Subcutaneous abdominal adipose tissue (tissue), 5 donors: Measurements from ENCODE around the gene SECISBP2L.

Source experiments
- H3K27ac ChIP-seq: one replicate; pipeline ENCODE4 v1.7.0; 2013; ENCODE audit warnings: low read depth, mild to moderate bottlenecking, inconsistent platforms, low read length, moderate library complexity
- H3K27me3 ChIP-seq, 5 donors: one replicate each; pipeline ENCODE4 v1.7.0; 2013; ENCODE audit warnings: low read length in 5 of 5, inconsistent platforms in 1 of 5; ENCODE audit not compliant: control insufficient read depth in 5 of 5, insufficient read depth in 4 of 5
- H3K36me3 ChIP-seq, 5 donors: one replicate each; pipeline ENCODE4 v1.7.0; 2013; ENCODE audit warnings: low read length in 5 of 5; ENCODE audit not compliant: control insufficient read depth in 5 of 5, insufficient read depth in 5 of 5
- H3K4me1 ChIP-seq, 5 donors: one replicate each; pipeline ENCODE4 v1.7.0; 2013; ENCODE audit warnings: low read length in 5 of 5, mild to moderate bottlenecking in 3 of 5, moderate library complexity in 1 of 5; ENCODE audit not compliant: control insufficient read depth in 5 of 5, insufficient read depth in 5 of 5
- H3K4me3 ChIP-seq, 5 donors: one replicate each; pipeline ENCODE4 v1.7.0; 2013; ENCODE audit warnings: low read length in 5 of 5, low read depth in 1 of 5
- H3K9ac ChIP-seq, 5 donors: one replicate each; pipeline ENCODE4 v1.7.0; 2013; ENCODE audit warnings: low read length in 5 of 5, mild to moderate bottlenecking in 4 of 5, moderate library complexity in 3 of 5
- H3K9me3 ChIP-seq, 5 donors: one replicate each; pipeline ENCODE4 v1.7.0; 2013; ENCODE audit warnings: low read length in 5 of 5; ENCODE audit not compliant: control insufficient read depth in 5 of 5
- donor health status: healthy.
- donor health status: healthy.
- donor health status: healthy.
- donor health status: healthy.
- donor health status: healthy.

SECISBP2L gene

DNA sequence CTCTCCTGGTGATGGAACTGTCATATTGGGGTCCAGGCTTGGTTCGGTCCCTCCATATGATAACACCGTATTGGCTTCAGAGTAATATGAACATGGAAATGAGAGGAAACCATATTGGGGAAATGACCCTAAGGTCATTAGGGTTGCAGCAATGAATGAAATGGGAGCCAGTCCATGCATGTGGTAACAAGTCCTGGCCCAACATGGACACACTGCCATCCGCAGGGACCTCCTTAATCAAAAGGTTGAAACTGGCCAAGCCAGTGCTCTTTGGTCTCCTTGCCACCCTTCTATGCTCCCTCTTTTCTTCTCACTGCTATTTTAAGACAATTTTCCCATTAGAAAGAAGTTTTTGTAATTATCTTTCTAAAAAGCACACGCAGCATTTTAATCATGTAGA is 90.9 kb downstream of the SECISBP2L start:
- H3K9ac ChIP-seq, result no peak overlapping the region
- H3K9me3 ChIP-seq, result no peaks in the 10 kb centered on the region
- no peak overlapping the region for H3K4me3 ChIP-seq
- H3K4me1 ChIP-seq, result peaks cover 0 to 13% (median 0%) of the 10 kb centered on the region in 5 donors
- H3K27me3 ChIP-seq, result peaks cover 0 to 2% (median 0%) of the 10 kb centered on the region in 5 donors
- no peaks in the 10 kb centered on the region for H3K36me3 ChIP-seq
- H3K27ac ChIP-seq, result no peak overlapping the region

DNA sequence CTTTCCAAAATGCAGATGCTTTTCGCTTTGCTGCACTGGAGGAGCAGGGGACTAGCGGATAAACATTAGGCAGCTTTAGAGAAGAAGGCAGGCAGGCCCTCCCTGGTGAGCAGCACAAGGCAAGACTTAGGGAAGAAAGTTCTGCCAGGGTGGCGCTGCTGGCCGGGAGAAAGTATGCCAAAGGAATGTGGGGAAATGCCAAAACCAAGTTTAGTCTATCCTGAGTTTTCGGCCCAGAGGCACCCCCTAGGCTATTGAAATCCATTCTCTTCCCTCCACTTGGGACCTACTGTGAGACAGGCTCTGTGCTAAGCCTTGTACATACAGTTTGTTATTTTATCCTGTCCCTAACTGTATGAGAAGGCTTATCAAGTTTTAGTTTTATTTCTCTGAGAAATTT is 91.7 kb downstream of the SECISBP2L start:
- Histone ChIP-seq H3K4me3 (no peak overlapping the region), H3K27ac (no peak overlapping the region), H3K27me3 (peaks cover 0 to 2% (median 0%) of the 10 kb centered on the region in 5 donors), H3K36me3 (no peaks in the 10 kb centered on the region), H3K9ac (no peak overlapping the region), H3K4me1 (peaks cover 0 to 13% (median 0%) of the 10 kb centered on the region in 5 donors), H3K9me3 (no peaks in the 10 kb centered on the region)

DNA sequence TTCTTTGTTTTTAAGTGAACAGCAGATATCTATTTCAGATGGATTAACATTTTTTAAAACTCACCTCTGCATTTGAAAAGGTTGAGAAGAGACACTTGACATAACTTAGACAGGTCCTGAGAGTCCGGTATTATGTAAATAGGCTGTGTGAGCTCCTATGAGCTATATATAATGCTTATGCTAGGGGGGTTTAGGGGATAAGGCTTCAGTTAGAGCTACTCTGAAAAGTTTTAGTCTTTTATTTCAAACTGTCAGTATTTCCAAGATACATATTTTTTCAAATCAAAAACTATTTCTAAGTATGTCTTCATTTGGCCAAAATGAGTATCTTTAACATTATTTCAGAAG is 99.4 kb downstream of the SECISBP2L start:
- H3K4me3 ChIP-seq, result no peak overlapping the region

DNA sequence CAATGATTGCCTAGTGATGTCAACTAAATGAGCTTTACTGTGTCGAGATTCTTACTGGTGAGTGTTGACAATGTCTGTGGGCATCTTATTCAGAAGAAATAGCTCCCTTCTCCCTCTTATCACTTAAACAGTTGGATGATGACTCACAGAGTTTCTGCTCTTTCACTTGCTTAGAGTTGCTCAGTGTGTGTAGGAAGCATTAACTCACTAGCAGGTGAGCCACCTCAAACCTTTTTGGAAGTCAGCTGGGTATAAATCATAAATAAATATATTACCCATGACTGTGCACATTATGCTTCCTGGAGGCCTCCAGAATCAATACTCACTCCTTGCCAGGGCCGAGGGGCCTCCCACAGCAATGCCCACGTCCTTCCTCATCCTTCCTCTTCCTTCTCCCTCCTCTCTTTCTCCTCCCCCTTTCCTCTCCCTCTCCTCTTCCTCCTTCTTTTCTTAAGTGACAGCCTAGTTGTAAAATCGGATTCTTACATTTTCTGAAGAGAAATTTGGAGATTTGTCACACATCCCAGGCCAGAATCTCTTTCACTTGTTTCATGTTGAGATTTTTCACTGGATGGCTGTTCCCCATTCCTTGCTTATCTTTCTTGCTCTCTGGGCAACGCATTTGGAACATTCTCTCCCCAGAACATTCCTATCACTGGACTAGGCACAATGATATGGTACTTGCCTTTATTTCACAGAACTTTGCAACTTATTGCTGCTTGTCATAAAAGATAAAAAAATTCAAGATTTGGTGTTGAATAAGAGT is 100.0 kb downstream of the SECISBP2L start:
- H3K27me3 ChIP-seq, result peaks cover 0 to 2% (median 0%) of the 10 kb centered on the region in 5 donors
- no peaks in the 10 kb centered on the region for H3K4me1 ChIP-seq
- no peak overlapping the region for H3K4me3 ChIP-seq
- no peaks in the 10 kb centered on the region for H3K36me3 ChIP-seq
- no peak overlapping the region for H3K27ac ChIP-seq
- H3K9ac ChIP-seq, result no peak overlapping the region
- H3K9me3 ChIP-seq, result no peaks in the 10 kb centered on the region

More for the DNA sequence above, 99.4 kb downstream of the SECISBP2L start:
- no peak overlapping the region for H3K27ac ChIP-seq
- peaks cover 0 to 2% (median 0%) of the 10 kb centered on the region in 5 donors for H3K27me3 ChIP-seq
- no peak overlapping the region for H3K9ac ChIP-seq
- no peaks in the 10 kb centered on the region for H3K9me3 ChIP-seq
- no peaks in the 10 kb centered on the region for H3K4me1 ChIP-seq
- no peaks in the 10 kb centered on the region for H3K36me3 ChIP-seq

DNA sequence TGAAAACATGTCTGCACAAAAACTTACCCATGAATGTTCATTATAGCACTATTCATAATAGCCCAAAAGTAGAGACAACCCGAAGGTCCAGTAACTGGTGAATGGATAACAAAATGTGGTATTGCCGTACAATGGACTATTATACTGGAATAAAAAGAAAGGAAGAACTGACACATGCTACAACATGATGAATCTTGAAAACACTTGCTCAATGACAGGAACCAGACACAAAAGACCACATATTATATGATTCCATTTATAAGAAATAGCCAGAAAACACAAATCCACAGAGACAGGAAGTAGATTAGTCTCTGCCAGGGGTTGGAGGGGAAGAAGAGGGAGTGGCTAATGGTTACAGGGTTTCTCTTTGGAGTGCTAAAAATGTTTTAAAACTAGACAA is 100.9 kb downstream of the SECISBP2L start:
- Histone ChIP-seq H3K9ac (no peak overlapping the region), H3K4me3 (no peak overlapping the region), H3K27ac (no peak overlapping the region), H3K36me3 (no peaks in the 10 kb centered on the region), H3K4me1 (no peaks in the 10 kb centered on the region), H3K27me3 (no peaks in the 10 kb centered on the region), H3K9me3 (no peaks in the 10 kb centered on the region)

DNA sequence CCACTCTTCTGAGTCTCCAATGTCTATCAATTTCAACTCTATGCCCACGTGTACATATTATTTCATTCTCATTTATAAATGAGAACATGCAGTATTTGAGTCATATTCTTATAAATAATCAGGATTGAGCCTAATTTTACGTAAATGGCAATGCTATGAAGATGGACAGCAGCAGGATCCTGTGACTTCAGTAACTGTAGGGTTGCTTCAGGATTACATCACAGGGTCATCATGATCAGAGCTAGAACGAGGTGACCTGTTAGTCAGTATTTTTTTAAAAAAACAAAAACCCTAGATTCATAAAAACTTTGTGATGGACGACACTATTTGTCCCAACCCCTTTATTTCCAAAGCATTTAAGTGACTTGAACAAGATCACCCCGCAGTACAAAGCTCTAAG is 104.3 kb downstream of the SECISBP2L start:
- H3K9ac ChIP-seq, result no peak overlapping the region
- no peak overlapping the region for H3K4me3 ChIP-seq
- H3K27ac ChIP-seq, result no peak overlapping the region
- H3K4me1 ChIP-seq, result no peaks in the 10 kb centered on the region
- H3K36me3 ChIP-seq, result no peaks in the 10 kb centered on the region
- H3K27me3 ChIP-seq, result no peaks in the 10 kb centered on the region
- no peaks in the 10 kb centered on the region for H3K9me3 ChIP-seq

DNA sequence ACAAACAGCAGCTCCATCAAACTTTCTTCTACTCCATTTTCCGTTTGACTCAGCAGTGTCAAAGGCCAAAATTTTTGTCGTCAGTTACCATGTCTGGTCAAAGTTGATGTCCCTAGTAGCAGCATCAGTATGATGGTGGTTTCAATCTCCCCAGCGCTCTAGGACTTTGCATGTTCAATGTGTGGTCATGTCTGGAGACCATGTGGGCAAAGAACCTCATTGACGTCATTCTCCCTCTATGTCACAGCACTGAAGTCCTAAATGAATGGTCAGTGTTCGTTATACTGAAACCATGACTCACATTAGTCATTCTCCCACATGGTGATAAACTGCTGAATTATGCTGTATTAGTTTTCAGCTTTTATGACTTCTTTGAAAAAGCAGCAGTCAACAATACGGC is 105.7 kb downstream of the SECISBP2L start:
- H3K27ac ChIP-seq, result no peak overlapping the region
- no peaks in the 10 kb centered on the region for H3K9me3 ChIP-seq
- H3K4me1 ChIP-seq, result no peaks in the 10 kb centered on the region
- H3K9ac ChIP-seq, result no peak overlapping the region
- H3K36me3 ChIP-seq, result no peaks in the 10 kb centered on the region
- no peak overlapping the region for H3K4me3 ChIP-seq
- H3K27me3 ChIP-seq, result no peaks in the 10 kb centered on the region

DNA sequence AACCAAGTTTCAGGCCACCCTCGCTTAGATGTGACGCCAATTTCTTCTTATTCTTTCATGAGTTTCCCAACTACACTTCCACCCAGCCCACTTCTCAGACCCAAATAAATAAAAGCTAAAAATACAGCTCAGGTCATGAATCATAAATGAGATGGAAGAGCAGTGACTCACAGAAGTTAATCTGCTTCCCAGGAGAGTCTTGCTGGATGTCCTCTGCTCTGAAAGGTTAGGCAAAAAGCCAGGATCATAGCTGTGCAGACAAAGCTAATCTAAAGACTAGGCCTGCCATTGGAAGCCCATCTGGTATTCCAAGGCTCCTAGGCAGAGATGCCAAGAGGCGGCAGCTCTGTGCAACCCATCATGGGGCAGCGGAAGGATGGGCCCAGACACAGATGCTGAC is 106.6 kb downstream of the SECISBP2L start:
- no peak overlapping the region for H3K9ac ChIP-seq
- no peaks in the 10 kb centered on the region for H3K4me1 ChIP-seq
- H3K27ac ChIP-seq, result no peak overlapping the region
- H3K9me3 ChIP-seq, result no peaks in the 10 kb centered on the region
- H3K36me3 ChIP-seq, result no peaks in the 10 kb centered on the region
- no peak overlapping the region for H3K4me3 ChIP-seq
- no peaks in the 10 kb centered on the region for H3K27me3 ChIP-seq
